ENCODE results near the gene AQP12B.

DNA sequence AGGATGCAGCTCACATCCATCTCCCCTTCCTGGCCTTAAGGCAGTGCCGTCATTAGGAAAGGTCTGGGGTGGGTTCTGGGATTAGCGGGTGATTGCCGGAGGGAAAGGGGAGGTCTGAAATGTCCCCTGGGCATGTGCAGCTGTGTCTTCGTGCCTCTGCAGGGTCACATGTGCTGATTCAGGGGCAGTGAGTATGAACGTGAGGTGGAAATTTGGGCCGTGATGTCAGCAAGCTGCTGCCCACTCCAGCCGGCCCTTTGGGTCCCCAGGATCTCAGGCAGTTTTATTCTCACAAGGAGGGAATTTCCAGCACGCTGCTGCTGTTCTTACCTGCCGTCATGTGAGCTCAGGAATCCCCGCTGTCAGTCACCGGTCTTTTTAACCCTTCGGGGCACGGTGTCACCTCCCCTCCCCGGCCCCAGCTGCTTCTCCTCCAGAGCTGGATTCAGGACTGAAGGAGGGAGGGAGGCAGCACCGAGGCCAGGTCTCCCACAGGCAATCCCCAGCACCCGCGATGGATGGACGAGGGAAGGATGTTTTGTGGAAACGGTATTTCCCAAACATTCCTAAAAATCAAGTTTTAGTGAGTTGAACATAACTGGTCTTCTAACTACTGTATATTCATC is 33.9 kb downstream of the AQP12B start:
- TF ChIP-seq POLR2A (IDR thresholded peaks at IDR 0.05; ENCODE audit: low read length), result no peak
- TF ChIP-seq GATA1 (IDR thresholded peaks at IDR 0.05; ENCODE audit: low read depth, low read length), result no peak
